ENCODE measurements around the gene CCDC102B.

DNA sequence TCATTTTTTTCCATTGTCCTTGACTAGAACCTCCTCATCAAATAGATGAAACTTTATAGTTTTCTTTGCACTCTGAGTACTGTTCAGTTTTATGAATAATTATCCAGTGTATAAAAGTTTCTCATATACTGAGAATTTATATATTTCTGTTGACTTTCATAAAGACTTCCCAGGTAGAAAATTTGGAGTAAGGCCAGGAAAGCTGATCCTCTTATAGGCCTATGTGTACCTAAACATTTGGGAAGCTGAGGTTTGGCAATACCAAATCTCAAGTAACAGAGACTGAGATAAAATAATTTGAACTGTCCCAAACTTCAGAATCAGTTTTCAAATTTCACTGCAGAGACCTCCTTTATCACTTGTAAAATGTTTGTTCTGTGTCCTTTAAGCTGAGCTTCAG is 43.4 kb downstream of the CCDC102B start:
- TF ChIP-seq, protein P1, sequence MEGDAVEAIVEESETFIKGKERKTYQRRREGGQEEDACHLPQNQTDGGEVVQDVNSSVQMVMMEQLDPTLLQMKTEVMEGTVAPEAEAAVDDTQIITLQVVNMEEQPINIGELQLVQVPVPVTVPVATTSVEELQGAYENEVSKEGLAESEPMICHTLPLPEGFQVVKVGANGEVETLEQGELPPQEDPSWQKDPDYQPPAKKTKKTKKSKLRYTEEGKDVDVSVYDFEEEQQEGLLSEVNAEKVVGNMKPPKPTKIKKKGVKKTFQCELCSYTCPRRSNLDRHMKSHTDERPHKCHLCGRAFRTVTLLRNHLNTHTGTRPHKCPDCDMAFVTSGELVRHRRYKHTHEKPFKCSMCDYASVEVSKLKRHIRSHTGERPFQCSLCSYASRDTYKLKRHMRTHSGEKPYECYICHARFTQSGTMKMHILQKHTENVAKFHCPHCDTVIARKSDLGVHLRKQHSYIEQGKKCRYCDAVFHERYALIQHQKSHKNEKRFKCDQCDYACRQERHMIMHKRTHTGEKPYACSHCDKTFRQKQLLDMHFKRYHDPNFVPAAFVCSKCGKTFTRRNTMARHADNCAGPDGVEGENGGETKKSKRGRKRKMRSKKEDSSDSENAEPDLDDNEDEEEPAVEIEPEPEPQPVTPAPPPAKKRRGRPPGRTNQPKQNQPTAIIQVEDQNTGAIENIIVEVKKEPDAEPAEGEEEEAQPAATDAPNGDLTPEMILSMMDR (IDR thresholded peaks at IDR 0.05): no peak
- TF ChIP-seq ZNF121 (CRISPR knock-in tag; IDR thresholded peaks at IDR 0.05) (no peak), FOXK1 (CRISPR knock-in tag; IDR thresholded peaks at IDR 0.05) (no peak)
- TF ChIP-seq, protein P2, sequence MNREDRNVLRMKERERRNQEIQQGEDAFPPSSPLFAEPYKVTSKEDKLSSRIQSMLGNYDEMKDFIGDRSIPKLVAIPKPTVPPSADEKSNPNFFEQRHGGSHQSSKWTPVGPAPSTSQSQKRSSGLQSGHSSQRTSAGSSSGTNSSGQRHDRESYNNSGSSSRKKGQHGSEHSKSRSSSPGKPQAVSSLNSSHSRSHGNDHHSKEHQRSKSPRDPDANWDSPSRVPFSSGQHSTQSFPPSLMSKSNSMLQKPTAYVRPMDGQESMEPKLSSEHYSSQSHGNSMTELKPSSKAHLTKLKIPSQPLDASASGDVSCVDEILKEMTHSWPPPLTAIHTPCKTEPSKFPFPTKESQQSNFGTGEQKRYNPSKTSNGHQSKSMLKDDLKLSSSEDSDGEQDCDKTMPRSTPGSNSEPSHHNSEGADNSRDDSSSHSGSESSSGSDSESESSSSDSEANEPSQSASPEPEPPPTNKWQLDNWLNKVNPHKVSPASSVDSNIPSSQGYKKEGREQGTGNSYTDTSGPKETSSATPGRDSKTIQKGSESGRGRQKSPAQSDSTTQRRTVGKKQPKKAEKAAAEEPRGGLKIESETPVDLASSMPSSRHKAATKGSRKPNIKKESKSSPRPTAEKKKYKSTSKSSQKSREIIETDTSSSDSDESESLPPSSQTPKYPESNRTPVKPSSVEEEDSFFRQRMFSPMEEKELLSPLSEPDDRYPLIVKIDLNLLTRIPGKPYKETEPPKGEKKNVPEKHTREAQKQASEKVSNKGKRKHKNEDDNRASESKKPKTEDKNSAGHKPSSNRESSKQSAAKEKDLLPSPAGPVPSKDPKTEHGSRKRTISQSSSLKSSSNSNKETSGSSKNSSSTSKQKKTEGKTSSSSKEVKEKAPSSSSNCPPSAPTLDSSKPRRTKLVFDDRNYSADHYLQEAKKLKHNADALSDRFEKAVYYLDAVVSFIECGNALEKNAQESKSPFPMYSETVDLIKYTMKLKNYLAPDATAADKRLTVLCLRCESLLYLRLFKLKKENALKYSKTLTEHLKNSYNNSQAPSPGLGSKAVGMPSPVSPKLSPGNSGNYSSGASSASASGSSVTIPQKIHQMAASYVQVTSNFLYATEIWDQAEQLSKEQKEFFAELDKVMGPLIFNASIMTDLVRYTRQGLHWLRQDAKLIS (CRISPR knock-in tag; IDR thresholded peaks at IDR 0.05; ENCODE audit: borderline replicate concordance): no peak

Measured in WTC11 (cell line).